H9 (cell line): ENCODE measurements around the gene DCBLD1. TPM values are rescaled to one million over a fixed set of nuclear protein-coding genes. Genes with fewer than 3 reads are reported as not detected.

ENCODE experiments used
- DNase-seq: peaks from one replicate; pipeline ENCODE4 v3.0.0-alpha.2; 2017
- H2AFZ ChIP-seq: one replicate; pipeline ENCODE4 v1.6.1; 2013; ENCODE audit warnings: mild to moderate bottlenecking, low read length, control low read depth, moderate library complexity
- H2AK5ac ChIP-seq: 2 replicates; pipeline ENCODE4 v1.6.1; 2013; ENCODE audit warnings: low read length, control low read depth, mixed read lengths; ENCODE audit not compliant: insufficient read length
- H2BK120ac ChIP-seq: one replicate; pipeline ENCODE4 v1.6.1; 2013; ENCODE audit warnings: low read depth, mild to moderate bottlenecking, low read length, control low read depth, inconsistent platforms; ENCODE audit not compliant: poor library complexity, severe bottlenecking
- H2BK12ac ChIP-seq: 2 replicates; pipeline ENCODE4 v1.6.1; 2013; ENCODE audit warnings: low read length, control low read depth, mixed read lengths, low read depth; ENCODE audit not compliant: insufficient read length
- H2BK15ac ChIP-seq: 2 replicates; pipeline ENCODE4 v1.6.1; 2013; ENCODE audit warnings: low read depth, low read length, control low read depth
- H2BK20ac ChIP-seq: one replicate; pipeline ENCODE4 v1.6.1; 2013; ENCODE audit warnings: low read depth, mild to moderate bottlenecking, low read length, control low read depth, inconsistent platforms; ENCODE audit not compliant: poor library complexity, severe bottlenecking
- H2BK5ac ChIP-seq: 2 replicates; pipeline ENCODE4 v1.6.1; 2013; ENCODE audit warnings: low read length, control low read depth, mixed read lengths; ENCODE audit not compliant: insufficient read length
- H3K14ac ChIP-seq: 2 replicates; pipeline ENCODE4 v1.6.1; 2013; ENCODE audit warnings: low read length, control low read depth; ENCODE audit not compliant: insufficient read depth
- H3K18ac ChIP-seq: 2 replicates; pipeline ENCODE4 v1.6.1; 2013; ENCODE audit warnings: low read depth, mild to moderate bottlenecking, mixed read lengths, low read length, control low read depth; ENCODE audit not compliant: insufficient read length
- H3K23ac ChIP-seq: 2 replicates; pipeline ENCODE4 v1.6.1; 2013; ENCODE audit warnings: low read length, control low read depth, mixed read lengths, low read depth; ENCODE audit not compliant: insufficient read length
- H3K23me2 ChIP-seq: 2 replicates; pipeline ENCODE4 v1.6.1; 2013; ENCODE audit warnings: low read depth, mild to moderate bottlenecking, mixed read lengths, low read length, control low read depth; ENCODE audit not compliant: insufficient read length, poor library complexity, severe bottlenecking
- H3K27ac ChIP-seq: 2 replicates; pipeline ENCODE4 v1.5.1; 2013; ENCODE audit warnings: low read length, control low read depth, mixed read lengths, low read depth; ENCODE audit not compliant: insufficient read length
- H3K27me3 ChIP-seq: 2 replicates; pipeline ENCODE4 v1.6.1; 2013; ENCODE audit warnings: low read length, control low read depth, inconsistent platforms; ENCODE audit not compliant: insufficient read depth
- H3K4ac ChIP-seq: 2 replicates; pipeline ENCODE4 v1.6.1; 2013; ENCODE audit warnings: low read depth, mild to moderate bottlenecking, control low read depth, inconsistent platforms, low read length, moderate library complexity
- H3K4me1 ChIP-seq: 2 replicates; pipeline ENCODE4 v1.6.1; 2013; ENCODE audit warnings: low read length, control low read depth, inconsistent platforms; ENCODE audit not compliant: insufficient read depth
- H3K4me2 ChIP-seq: 2 replicates; pipeline ENCODE4 v1.6.1; 2013; ENCODE audit warnings: low read length, control low read depth, mixed read lengths; ENCODE audit not compliant: insufficient read length, insufficient read depth
- H3K56ac ChIP-seq: 2 replicates; pipeline ENCODE4 v1.6.1; 2013; ENCODE audit warnings: low read depth, mild to moderate bottlenecking, mixed read lengths, low read length, control low read depth; ENCODE audit not compliant: insufficient read length
- H3K79me1 ChIP-seq: 2 replicates; pipeline ENCODE4 v1.6.1; 2013; ENCODE audit warnings: low read depth, mild to moderate bottlenecking, moderate library complexity, low read length, control low read depth, inconsistent platforms; ENCODE audit not compliant: insufficient read depth, poor library complexity, severe bottlenecking
- H3K79me2 ChIP-seq: 2 replicates; pipeline ENCODE4 v1.6.1; 2013; ENCODE audit warnings: low read length, control low read depth, inconsistent platforms; ENCODE audit not compliant: insufficient read depth
- H3K9ac ChIP-seq: 2 replicates; pipeline ENCODE4 v1.6.1; 2013; ENCODE audit warnings: low read length, control low read depth, mixed read lengths; ENCODE audit not compliant: insufficient read length; ENCODE audit errors: extremely low read depth
- H3K9me3 ChIP-seq: one replicate; pipeline ENCODE4 v1.6.1; 2013; ENCODE audit warnings: low read depth, low read length, inconsistent platforms; ENCODE audit not compliant: control insufficient read depth
- H3T11ph ChIP-seq: one replicate; pipeline ENCODE4 v1.6.1; 2013; ENCODE audit warnings: mild to moderate bottlenecking, low read length, control low read depth, inconsistent platforms
- H4K20me1 ChIP-seq: one replicate; pipeline ENCODE4 v1.6.1; 2013; ENCODE audit not compliant: control insufficient read depth, insufficient read length, insufficient read depth
- H4K5ac ChIP-seq: 2 replicates; pipeline ENCODE4 v1.6.1; 2013; ENCODE audit warnings: low read depth, mild to moderate bottlenecking, mixed read lengths, low read length, control low read depth; ENCODE audit not compliant: insufficient read length
- H4K8ac ChIP-seq: replicated peaks from 2 replicates; pipeline ENCODE4 v1.6.1; 2013; ENCODE audit warnings: low read length, control low read depth, mixed read lengths, low read depth; ENCODE audit not compliant: insufficient read length
- H4K91ac ChIP-seq: 2 replicates; pipeline ENCODE4 v1.6.1; 2013; ENCODE audit warnings: low read depth, mild to moderate bottlenecking, moderate library complexity, mixed read lengths, low read length, control low read depth; ENCODE audit not compliant: insufficient read length
- H3K27ac Mint-ChIP-seq, 3 experiments: 2 replicates in 2 of 3; 3 replicates in 1 of 3; pipeline ENCODE4 v1.8.0; 2020 to 2021; ENCODE audit warnings: mixed read lengths in 3 of 3, mild to moderate bottlenecking in 1 of 3, moderate library complexity in 1 of 3
- H3K27me3 Mint-ChIP-seq: 2 replicates; pipeline ENCODE4 v1.8.0; 2021; ENCODE audit warnings: low read depth, mild to moderate bottlenecking, moderate library complexity, mixed read lengths
- H3K36me3 Mint-ChIP-seq, 3 experiments: 2 replicates in 2 of 3; 3 replicates in 1 of 3; pipeline ENCODE4 v1.8.0; 2020 to 2021; ENCODE audit warnings: low read depth in 3 of 3, mixed read lengths in 3 of 3; ENCODE audit not compliant: insufficient read depth in 1 of 3
- H3K4me1 Mint-ChIP-seq, 2 experiments: 2 replicates each; pipeline ENCODE4 v1.8.0; 2020; ENCODE audit warnings: mixed read lengths in 2 of 2
- H3K4me3 Mint-ChIP-seq, 2 experiments: 2 replicates in 1 of 2; 3 replicates in 1 of 2; pipeline ENCODE4 v1.8.0; 2020 to 2021; ENCODE audit warnings: mild to moderate bottlenecking in 2 of 2, mixed read lengths in 2 of 2, moderate library complexity in 1 of 2
- H3K9me3 Mint-ChIP-seq, 2 experiments: 2 replicates in 1 of 2; 3 replicates in 1 of 2; pipeline ENCODE4 v1.8.0; 2020; ENCODE audit warnings: mild to moderate bottlenecking in 2 of 2, mixed read lengths in 2 of 2, moderate library complexity in 1 of 2
- WGBS: extraction: QIAGEN DNeasy Blood & Tissue Kit; methylation state at CpG from one replicate; pipeline ENCODE4 v1.1.7; 2013; ENCODE audit warnings: missing lambda C conversion rate, low lambda C conversion rate, mixed read lengths; ENCODE audit not compliant: insufficient read length; ENCODE audit errors: extremely low coverage; 5-methylcytosine and 5-hydroxymethylcytosine counted together
- total RNA-seq: library from RNA; stranded (reverse); gene quantifications from 2 replicates; pipeline ENCODE4 v1.2.1, GENCODE V29; 2021
- TF ChIP-seq, protein P1 (sequence below): fragments of 200-600 bp; sonication (generic); conservative IDR thresholded peaks from 3 replicates; pipeline ENCODE4 v1.8.0; 2021; ENCODE audit warnings: antibody characterized with exemption, mild to moderate bottlenecking

The DCBLD1 gene
- total RNA-seq, 1 experiment from 2014 or later, result 10.1 TPM

DNA sequence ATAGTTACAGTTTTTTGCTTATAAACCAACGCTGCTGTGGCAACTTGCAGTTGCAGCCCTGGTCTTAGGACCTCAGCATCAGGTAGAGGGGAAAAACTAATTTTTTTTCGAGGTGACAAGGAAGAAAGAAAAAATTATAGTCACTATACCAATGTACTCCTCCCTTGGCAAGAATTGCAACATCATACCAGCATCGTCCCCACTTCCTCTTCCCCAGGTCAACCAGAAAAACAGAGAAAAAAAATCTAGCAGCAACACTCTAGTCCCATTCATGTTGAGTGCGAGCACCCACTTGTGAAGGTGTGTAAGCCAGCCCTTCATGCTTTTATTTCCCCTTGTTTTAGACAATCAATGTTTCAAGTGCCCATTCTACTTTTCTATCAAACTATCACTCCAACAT, 13.1 kb upstream of the DCBLD1 start:
- Histone ChIP-seq H2BK12ac (no peak overlapping the region), H2BK15ac (no peak overlapping the region), H2BK120ac (no peak overlapping the region), H3K27ac (no peak overlapping the region), H3K4me1 (no peaks in the 10 kb centered on the region), H3K23ac (no peak overlapping the region), H2AK5ac (no peak overlapping the region), H3K79me2 (no peaks in the 10 kb centered on the region), H4K20me1 (no peaks in the 10 kb centered on the region), H4K5ac (no peak overlapping the region), H2BK20ac (no peak overlapping the region), H2AFZ (no peak overlapping the region), H4K91ac (no peak overlapping the region), H4K8ac (no peak overlapping the region), H3K27me3 (no peaks in the 10 kb centered on the region), H3K4ac (no peak overlapping the region), H3K18ac (no peak overlapping the region), H3K9me3 (no peaks in the 10 kb centered on the region), H3K14ac (no peak overlapping the region), H3K9ac (no peak overlapping the region), H2BK5ac (no peak overlapping the region), H3K23me2 (no peaks in the 10 kb centered on the region), H3K79me1 (no peaks in the 10 kb centered on the region), H3T11ph (no peak overlapping the region), H3K56ac (no peak overlapping the region), H3K4me2 (no peak overlapping the region)
- no peaks in the 10 kb centered on the region for H3K4me1 Mint-ChIP-seq
- no peaks in the 10 kb centered on the region; the same call in 1 of the 2 replicates for H3K27me3 Mint-ChIP-seq
- H3K36me3 Mint-ChIP-seq, result no peaks in the 10 kb centered on the region
- no peak overlapping the region for H3K27ac Mint-ChIP-seq
- WGBS, result no CpG with 5 or more reads among the region's 4 CpGs
- H3K9me3 Mint-ChIP-seq, result no peaks in the 10 kb centered on the region
- H3K4me3 Mint-ChIP-seq, result no peak overlapping the region
- DNase-seq, result no peak
- TF ChIP-seq, protein P1, sequence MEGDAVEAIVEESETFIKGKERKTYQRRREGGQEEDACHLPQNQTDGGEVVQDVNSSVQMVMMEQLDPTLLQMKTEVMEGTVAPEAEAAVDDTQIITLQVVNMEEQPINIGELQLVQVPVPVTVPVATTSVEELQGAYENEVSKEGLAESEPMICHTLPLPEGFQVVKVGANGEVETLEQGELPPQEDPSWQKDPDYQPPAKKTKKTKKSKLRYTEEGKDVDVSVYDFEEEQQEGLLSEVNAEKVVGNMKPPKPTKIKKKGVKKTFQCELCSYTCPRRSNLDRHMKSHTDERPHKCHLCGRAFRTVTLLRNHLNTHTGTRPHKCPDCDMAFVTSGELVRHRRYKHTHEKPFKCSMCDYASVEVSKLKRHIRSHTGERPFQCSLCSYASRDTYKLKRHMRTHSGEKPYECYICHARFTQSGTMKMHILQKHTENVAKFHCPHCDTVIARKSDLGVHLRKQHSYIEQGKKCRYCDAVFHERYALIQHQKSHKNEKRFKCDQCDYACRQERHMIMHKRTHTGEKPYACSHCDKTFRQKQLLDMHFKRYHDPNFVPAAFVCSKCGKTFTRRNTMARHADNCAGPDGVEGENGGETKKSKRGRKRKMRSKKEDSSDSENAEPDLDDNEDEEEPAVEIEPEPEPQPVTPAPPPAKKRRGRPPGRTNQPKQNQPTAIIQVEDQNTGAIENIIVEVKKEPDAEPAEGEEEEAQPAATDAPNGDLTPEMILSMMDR, result no peak
